ENCODE results near the gene CYB5R4. TPM values are rescaled to one million over a fixed set of nuclear protein-coding genes. Genes with fewer than 3 reads are reported as not detected.

The CYB5R4 gene
- total RNA-seq, result 1 to 10 TPM; 4.0 to 9.6 TPM

GRCh38 chr6:83859410-83860358 lies at the start of gene CYB5R4:
TSS of gene CYB5R4 (plus strand) at chr6:83859689. CDS start at chr6:83859783, 94 bp downstream.
- intact Hi-C loops (cut with DNase I), result no loop called here
- no peaks in the 10 kb centered on the region for H3K27me3 ChIP-seq
- TF ChIP-seq POLR2A (IDR thresholded peaks at IDR 0.05) (peak; percentile 76 to 96 (median 95)), CTCF (IDR thresholded peaks at IDR 0.05) (peak in 5 of 7 experiments; percentile 16 to 43 (median 30))
- peaks cover 19% of the 10 kb centered on the region for H3K4me1 ChIP-seq
- peaks cover 0 to 1% of the 10 kb centered on the region in 2 donors for H3K36me3 ChIP-seq (replicated peaks in 1 of 2; ENCODE audit: insufficient read depth in 1 of 2, low read depth in 2 of 2)
- ATAC-seq, result peak; percentile 100
- peak; percentile 96 to 97 (median 96) for DNase-seq
- WGBS, 2 donors, result 0 to 1% methylated on average over 26 to 53 of the region's 53 CpGs
- no peaks in the 10 kb centered on the region for H3K9me3 ChIP-seq
- peak within 1 kb of the TSS; percentile 36 to 87 (median 64) for H3K27ac ChIP-seq
- H3K4me3 ChIP-seq, result peak within 1 kb of the TSS; percentile 18 to 50

GRCh38 chr6:83812595-83812994 lies 46.9 kb upstream of the CYB5R4 start:
- Histone ChIP-seq H3K27ac (no peak overlapping the region), H3K4me3 (no peak overlapping the region), H3K4me1 (no peaks in the 10 kb centered on the region), H3K27me3 (no peaks in the 10 kb centered on the region), H3K36me3 (replicated peaks in 1 of 2; ENCODE audit: insufficient read depth in 1 of 2, low read depth in 2 of 2) (no peaks in the 10 kb centered on the region), H3K9me3 (no peaks in the 10 kb centered on the region)
- TF ChIP-seq CTCF (IDR thresholded peaks at IDR 0.05) (no peak), POLR2A (IDR thresholded peaks at IDR 0.05) (no peak)
- intact Hi-C loops (cut with DNase I), result no loop called here
- DNase-seq (no peak), ATAC-seq (no peak)

- TF ChIP-seq CTCF (IDR thresholded peaks at IDR 0.05), result no peak
- no peak for TF ChIP-seq POLR2A (IDR thresholded peaks at IDR 0.05)
- intact Hi-C loops (cut with DNase I), result no loop called here
- Histone ChIP-seq H3K36me3 (replicated peaks in 1 of 2; ENCODE audit: insufficient read depth in 1 of 2, low read depth in 2 of 2) (no peaks in the 10 kb centered on the region), H3K27me3 (no peaks in the 10 kb centered on the region), H3K4me1 (no peaks in the 10 kb centered on the region), H3K27ac (no peak overlapping the region), H3K9me3 (no peaks in the 10 kb centered on the region), H3K4me3 (no peak overlapping the region)
- no peak for DNase-seq
- ATAC-seq, result no peak
- WGBS, 2 donors, result 14 to 23% methylated on average over 2 of the region's 2 CpGs
Observed at GRCh38 chr6:83815631-83816272, 43.7 kb upstream of the CYB5R4 start.

- no peak for DNase-seq
- WGBS, 2 donors, result 48 to 63% methylated on average over 3 of the region's 3 CpGs
- no peak for ATAC-seq
- Histone ChIP-seq H3K36me3 (replicated peaks in 1 of 2; ENCODE audit: insufficient read depth in 1 of 2, low read depth in 2 of 2) (no peaks in the 10 kb centered on the region), H3K9me3 (no peaks in the 10 kb centered on the region), H3K27ac (no peak overlapping the region), H3K4me3 (no peak overlapping the region), H3K27me3 (no peaks in the 10 kb centered on the region), H3K4me1 (no peaks in the 10 kb centered on the region)
- TF ChIP-seq CTCF (IDR thresholded peaks at IDR 0.05) (no peak), POLR2A (IDR thresholded peaks at IDR 0.05) (no peak)
- intact Hi-C loops (cut with DNase I), result no loop called here
Observed at GRCh38 chr6:83822629-83823169, 36.8 kb upstream of the CYB5R4 start.
